ENCODE measurements around the gene IQGAP1. TPM values are rescaled to one million over a fixed set of nuclear protein-coding genes. Genes with fewer than 3 reads are reported as not detected.

The IQGAP1 gene
- total RNA-seq, 1 experiment from 2014 or later = 72.4 TPM

DNA sequence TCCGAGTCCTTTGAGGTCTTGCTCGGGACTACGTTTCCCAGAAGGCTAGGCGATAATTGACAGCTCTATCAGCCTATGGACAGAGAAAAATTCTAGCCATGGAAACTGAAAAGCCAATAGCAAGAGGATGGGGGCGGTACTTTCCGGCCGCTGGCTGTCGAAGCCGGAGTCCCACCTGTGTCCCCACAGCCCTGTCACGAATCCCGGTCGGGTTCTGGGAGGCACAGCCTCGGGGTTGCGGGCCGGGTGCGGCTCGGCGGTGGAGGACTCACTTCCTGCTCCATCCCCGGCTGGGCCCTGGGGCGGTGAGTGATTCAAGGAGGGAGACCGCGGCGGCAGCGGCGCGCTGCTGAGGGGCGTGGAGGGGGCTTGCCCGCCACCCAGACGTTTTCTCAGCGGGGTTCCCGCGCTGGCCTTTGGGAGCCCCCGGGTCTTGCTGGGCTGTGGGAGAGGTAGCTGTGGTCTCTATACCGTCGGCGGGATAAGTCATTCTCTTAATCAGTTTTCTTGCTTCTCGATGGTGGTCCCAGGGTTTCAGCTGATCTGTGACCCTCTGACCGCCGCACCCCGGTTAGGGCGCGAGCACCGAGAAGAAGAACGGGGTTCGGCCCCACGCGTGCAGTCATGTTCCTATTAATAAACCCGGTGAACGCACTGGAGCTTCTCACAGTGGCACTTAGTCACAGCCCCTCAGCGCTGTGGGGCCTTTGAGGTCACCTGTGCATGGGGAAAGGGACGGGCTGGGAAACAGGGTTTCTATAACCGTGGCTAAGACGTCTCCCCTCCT, 35.7 kb upstream of the IQGAP1 start, which contains the start of gene ZNF774:
TSS of gene ZNF774 (plus strand) at position 178 of the 787 bp plus-strand sequence. CDS start 2,377 bp downstream, outside the sequence.
- Histone ChIP-seq H2AFZ (ENCODE audit: low read length) (peak within 1 kb of the TSS; percentile 42), H3K23ac (ENCODE audit: insufficient read length, low read depth, low read length) (no peak within 1 kb of the TSS), H3K18ac (ENCODE audit: insufficient read length, low read depth, low read length) (no peak within 1 kb of the TSS), H3K79me1 (ENCODE audit: insufficient read depth, low read depth, low read length, poor library complexity, severe bottlenecking) (no peaks in the 10 kb centered on the region), H2BK12ac (ENCODE audit: insufficient read length, low read depth, low read length) (no peak within 1 kb of the TSS), H2BK20ac (ENCODE audit: low read depth, low read length, poor library complexity, severe bottlenecking) (no peak within 1 kb of the TSS), H3K9me3 (ENCODE audit: control insufficient read depth, low read depth, low read length) (no peaks in the 10 kb centered on the region), H2AK5ac (ENCODE audit: insufficient read length, low read length) (no peak within 1 kb of the TSS), H2BK15ac (ENCODE audit: low read depth, low read length) (no peak within 1 kb of the TSS), H3K27ac (ENCODE audit: insufficient read length, low read depth, low read length) (no peak within 1 kb of the TSS), H3K56ac (ENCODE audit: insufficient read length, low read depth, low read length) (no peak within 1 kb of the TSS), H4K8ac (replicated peaks; ENCODE audit: insufficient read length, low read depth, low read length) (no peak within 1 kb of the TSS), H3K9ac (ENCODE audit: extremely low read depth, insufficient read length, low read length) (no peak within 1 kb of the TSS), H3K4me2 (ENCODE audit: insufficient read depth, insufficient read length, low read length) (peak within 1 kb of the TSS; percentile 96), H3K79me2 (ENCODE audit: insufficient read depth, low read length) (no peaks in the 10 kb centered on the region), H4K20me1 (ENCODE audit: control insufficient read depth, insufficient read depth, insufficient read length) (no peaks in the 10 kb centered on the region), H4K91ac (ENCODE audit: insufficient read length, low read depth, low read length) (no peak within 1 kb of the TSS), H4K5ac (ENCODE audit: insufficient read length, low read depth, low read length) (no peak within 1 kb of the TSS), H3K4me1 (ENCODE audit: insufficient read depth, low read length) (no peaks in the 10 kb centered on the region; the same call in 1 of the 2 replicates), H3K23me2 (ENCODE audit: insufficient read length, low read depth, low read length, poor library complexity, severe bottlenecking) (peaks cover 10% of the 10 kb centered on the region), H2BK120ac (ENCODE audit: low read depth, low read length, poor library complexity, severe bottlenecking) (no peak within 1 kb of the TSS), H3K4ac (ENCODE audit: low read depth, low read length) (no peak within 1 kb of the TSS), H3K14ac (ENCODE audit: insufficient read depth, low read length) (no peak within 1 kb of the TSS; the same call in 1 of the 2 replicates), H3K27me3 (ENCODE audit: insufficient read depth, low read length) (no peaks in the 10 kb centered on the region), H2BK5ac (ENCODE audit: insufficient read length, low read length) (no peak within 1 kb of the TSS), H3T11ph (ENCODE audit: low read length) (no peak within 1 kb of the TSS)
- peak within 1 kb of the TSS; percentile 80 to 94 for H3K4me3 Mint-ChIP-seq
- H3K27me3 Mint-ChIP-seq (ENCODE audit: low read depth) = peaks cover 15% of the 10 kb centered on the region
- no peaks in the 10 kb centered on the region for H3K9me3 Mint-ChIP-seq
- no CpG with 5 or more reads among the region's 53 CpGs for WGBS (ENCODE audit: extremely low coverage, insufficient read length, low lambda C conversion rate)
- H3K36me3 Mint-ChIP-seq (ENCODE audit: insufficient read depth in 1 of 3, low read depth in 3 of 3) = no peaks in the 10 kb centered on the region; a peak in 1 of 7 replicates
- TF ChIP-seq, protein P1, sequence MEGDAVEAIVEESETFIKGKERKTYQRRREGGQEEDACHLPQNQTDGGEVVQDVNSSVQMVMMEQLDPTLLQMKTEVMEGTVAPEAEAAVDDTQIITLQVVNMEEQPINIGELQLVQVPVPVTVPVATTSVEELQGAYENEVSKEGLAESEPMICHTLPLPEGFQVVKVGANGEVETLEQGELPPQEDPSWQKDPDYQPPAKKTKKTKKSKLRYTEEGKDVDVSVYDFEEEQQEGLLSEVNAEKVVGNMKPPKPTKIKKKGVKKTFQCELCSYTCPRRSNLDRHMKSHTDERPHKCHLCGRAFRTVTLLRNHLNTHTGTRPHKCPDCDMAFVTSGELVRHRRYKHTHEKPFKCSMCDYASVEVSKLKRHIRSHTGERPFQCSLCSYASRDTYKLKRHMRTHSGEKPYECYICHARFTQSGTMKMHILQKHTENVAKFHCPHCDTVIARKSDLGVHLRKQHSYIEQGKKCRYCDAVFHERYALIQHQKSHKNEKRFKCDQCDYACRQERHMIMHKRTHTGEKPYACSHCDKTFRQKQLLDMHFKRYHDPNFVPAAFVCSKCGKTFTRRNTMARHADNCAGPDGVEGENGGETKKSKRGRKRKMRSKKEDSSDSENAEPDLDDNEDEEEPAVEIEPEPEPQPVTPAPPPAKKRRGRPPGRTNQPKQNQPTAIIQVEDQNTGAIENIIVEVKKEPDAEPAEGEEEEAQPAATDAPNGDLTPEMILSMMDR (conservative IDR thresholded peaks at IDR 0.05) = no peak
- H3K27ac Mint-ChIP-seq = peak within 1 kb of the TSS in 1 of 3 experiments; percentile 35; a peak in 1 of 7 replicates
- DNase-seq = peak; percentile 93
- peaks cover 4 to 5% of the 10 kb centered on the region in 2 experiments; a peak in 2 of 4 replicates for H3K4me1 Mint-ChIP-seq

Measured in H9 (cell line).